CD14-positive monocyte (primary cell): ENCODE data around the gene PRKCQ. TPM values are rescaled to one million over a fixed set of nuclear protein-coding genes. Genes with fewer than 3 reads are reported as not detected.

Experiments used
- DNase-seq, 3 donors: peaks; one replicate each; pipeline ENCODE4 v3.0.0-alpha.2; 2011 to 2022
- H2AFZ ChIP-seq: 2 replicates; pipeline ENCODE4 v1.6.0; 2012; ENCODE audit warnings: mild to moderate bottlenecking, low read depth, low read length, inconsistent platforms; ENCODE audit not compliant: insufficient read depth, poor library complexity, severe bottlenecking
- H3K27ac ChIP-seq, 2 donors: 1 replicate in 1 of 2; 2 replicates in 1 of 2; pipeline ENCODE4 v1.5.1; 2012 to 2013; ENCODE audit warnings: low read length in 2 of 2, control low read depth in 1 of 2, inconsistent platforms in 1 of 2, low read depth in 1 of 2, mild to moderate bottlenecking in 1 of 2
- H3K27me3 ChIP-seq, 2 donors: one replicate each; pipeline versions ENCODE4 v1.6.0 to v1.6.1; 2011 to 2013; ENCODE audit warnings: low read length in 2 of 2; ENCODE audit not compliant: control insufficient read depth in 2 of 2, insufficient read depth in 2 of 2
- H3K36me3 ChIP-seq, 2 donors: replicated peaks in 1 of 2; 1 replicate in 1 of 2; 2 replicates in 1 of 2; pipeline versions ENCODE4 v1.5.1 to v1.6.1; 2012 to 2013; ENCODE audit warnings: low read length in 2 of 2, control low read depth in 1 of 2, inconsistent platforms in 1 of 2, mild to moderate bottlenecking in 1 of 2; ENCODE audit not compliant: insufficient read depth in 2 of 2, control insufficient read depth in 1 of 2
- H3K4me1 ChIP-seq, 2 donors: 1 replicate in 1 of 2; 2 replicates in 1 of 2; pipeline versions ENCODE4 v1.5.1 to v1.6.1; 2012 to 2013; ENCODE audit warnings: low read length in 2 of 2, control low read depth in 1 of 2, inconsistent platforms in 1 of 2, mild to moderate bottlenecking in 1 of 2, moderate library complexity in 1 of 2; ENCODE audit not compliant: insufficient read depth in 2 of 2, control insufficient read depth in 1 of 2
- H3K4me2 ChIP-seq: replicated peaks from 2 replicates; pipeline ENCODE3; 2012; ENCODE audit warnings: low read length, moderate library complexity, mild to moderate bottlenecking; ENCODE audit not compliant: poor library complexity, severe bottlenecking; ENCODE audit errors: extremely low read depth
- H3K4me3 ChIP-seq, 3 experiments: fragments of 200-600 bp in 1 of 3; sonication (generic) in 1 of 3; replicated peaks in 1 of 3; 1 replicate in 2 of 3; 2 replicates in 1 of 3; pipeline ENCODE4 v1.5.1; 2011 to 2013; ENCODE audit warnings: low read length in 3 of 3, mild to moderate bottlenecking in 3 of 3, control low read depth in 2 of 3, low read depth in 2 of 3, inconsistent platforms in 1 of 3, moderate library complexity in 1 of 3
- H3K79me2 ChIP-seq: 2 replicates; pipeline ENCODE4 v1.6.0; 2012; ENCODE audit warnings: mild to moderate bottlenecking, control low read depth, inconsistent platforms, low read length, moderate library complexity; ENCODE audit not compliant: insufficient read depth
- H3K9ac ChIP-seq: 2 replicates; pipeline ENCODE4 v1.6.0; 2017; ENCODE audit warnings: low read length, mild to moderate bottlenecking; ENCODE audit not compliant: insufficient read depth, poor library complexity, severe bottlenecking
- H3K9me3 ChIP-seq, 2 donors: replicated peaks in 1 of 2; 1 replicate in 1 of 2; 2 replicates in 1 of 2; pipeline versions ENCODE4 v1.5.1 to v1.6.1; 2012 to 2013; ENCODE audit warnings: low read length in 2 of 2, control low read depth in 1 of 2; ENCODE audit not compliant: control insufficient read depth in 1 of 2, insufficient read depth in 1 of 2
- H4K20me1 ChIP-seq: 2 replicates; pipeline ENCODE4 v1.6.0; 2012; ENCODE audit warnings: mild to moderate bottlenecking, low read length, control low read depth, moderate library complexity; ENCODE audit not compliant: insufficient read depth
- H3K27ac Mint-ChIP-seq, 7 donors: one replicate each; pipeline ENCODE4 v1.8.0; 2020; ENCODE audit warnings: mild to moderate bottlenecking in 7 of 7, mixed read lengths in 7 of 7, moderate library complexity in 6 of 7, inconsistent platforms in 2 of 7
- H3K27me3 Mint-ChIP-seq, 3 donors: one replicate each; pipeline ENCODE4 v1.8.0; 2021 to 2022; ENCODE audit warnings: low read depth in 3 of 3, mild to moderate bottlenecking in 3 of 3, mixed read lengths in 3 of 3, moderate library complexity in 3 of 3, inconsistent platforms in 1 of 3
- H3K36me3 Mint-ChIP-seq, 2 donors: one replicate each; pipeline ENCODE4 v1.8.0; 2020; ENCODE audit warnings: mixed read lengths in 2 of 2, inconsistent platforms in 1 of 2, mild to moderate bottlenecking in 1 of 2
- H3K4me1 Mint-ChIP-seq: one replicate; pipeline ENCODE4 v1.8.0; 2020; ENCODE audit warnings: mild to moderate bottlenecking, mixed read lengths
- H3K4me3 Mint-ChIP-seq, 2 donors: one replicate each; pipeline ENCODE4 v1.8.0; 2020; ENCODE audit warnings: mild to moderate bottlenecking in 2 of 2, mixed read lengths in 2 of 2, moderate library complexity in 1 of 2
- H3K9me3 Mint-ChIP-seq, 7 donors: one replicate each; pipeline ENCODE4 v1.8.0; 2020 to 2022; ENCODE audit warnings: mixed read lengths in 7 of 7, mild to moderate bottlenecking in 6 of 7, moderate library complexity in 6 of 7, inconsistent platforms in 2 of 7
- CTCF ChIP-seq: fragments of 200-600 bp; IDR thresholded peaks from one replicate; pipeline ENCODE4 v1.8.0; 2022; ENCODE audit warnings: antibody characterized with exemption, mild to moderate bottlenecking
- WGBS: methylation state at CpG from one replicate; pipeline ENCODE4 v1.1.5; 2013; ENCODE audit warnings: missing lambda C conversion rate; ENCODE audit not compliant: insufficient coverage; 5-methylcytosine and 5-hydroxymethylcytosine counted together
- intact Hi-C, 2 donors: fragments of 100-400 bp; cut with micrococcal nuclease; formaldehyde crosslinking; loops; one replicate each; pipeline versions ENCODE4 v1.15.0 to v1.15.1; 2023
- polyA plus RNA-seq, 3 donors: library from polyadenylated mRNA; depleted of rRNA in 1 of 3; unstranded in 2 of 3; stranded (reverse) in 1 of 3; fragments of 300-500 nt in 2 of 3; fragments of >200 nt in 1 of 3; fragmentation: Illumina TruSeq in 2 of 3; gene quantifications; 1 replicate in 2 of 3; 2 replicates in 1 of 3; pipeline ENCODE4 v1.2.3, GENCODE V29; 2012 to 2021

Gene PRKCQ
- polyA plus RNA-seq, 3 donors = 0.01 to 0.29 (median 0.09) TPM

GRCh38 chr10:6588082-6588481 lies 8.0 kb upstream of the PRKCQ start:
- no peak overlapping the region for H3K27ac Mint-ChIP-seq
- H3K4me1 Mint-ChIP-seq = no peaks in the 10 kb centered on the region
- H3K4me3 Mint-ChIP-seq = no peak overlapping the region
- peaks cover 8 to 17% of the 10 kb centered on the region in 2 donors for H3K36me3 Mint-ChIP-seq
- H3K4me2 ChIP-seq = no peak overlapping the region
- H4K20me1 ChIP-seq = no peaks in the 10 kb centered on the region
- no peaks in the 10 kb centered on the region for H3K27me3 Mint-ChIP-seq
- H3K36me3 ChIP-seq = no peaks in the 10 kb centered on the region
- peak overlapping the region; percentile 6 for H2AFZ ChIP-seq
- H3K9me3 ChIP-seq = no peaks in the 10 kb centered on the region
- H3K27ac ChIP-seq = no peak overlapping the region
- H3K27me3 ChIP-seq = no peaks in the 10 kb centered on the region
- no peaks in the 10 kb centered on the region for H3K79me2 ChIP-seq
- intact Hi-C loops = no loop called here
- no peak overlapping the region for H3K4me3 ChIP-seq
- H3K9me3 Mint-ChIP-seq = peaks cover 0 to 2% (median 0%) of the 10 kb centered on the region in 7 donors
- no peak for DNase-seq
- no peak for TF ChIP-seq CTCF
- no peak overlapping the region for H3K9ac ChIP-seq
- WGBS = 60% methylated on average over 1 of the region's 3 CpGs
- no peaks in the 10 kb centered on the region for H3K4me1 ChIP-seq

- Mint-ChIP-seq H3K27me3 (no peaks in the 10 kb centered on the region), H3K36me3 (peaks cover 8 to 17% of the 10 kb centered on the region in 2 donors)
- intact Hi-C loops = no loop called here
Measured at GRCh38 chr10:6586501-6586900, 6.4 kb upstream of the PRKCQ start.

More at GRCh38 chr10:6586501-6586900, 6.4 kb upstream of the PRKCQ start:
- no peak for TF ChIP-seq CTCF
- Mint-ChIP-seq H3K9me3 (peaks cover 0 to 2% (median 0%) of the 10 kb centered on the region in 7 donors), H3K27ac (no peak overlapping the region), H3K4me3 (no peak overlapping the region), H3K4me1 (peaks cover 4% of the 10 kb centered on the region)
- Histone ChIP-seq H3K79me2 (no peaks in the 10 kb centered on the region), H4K20me1 (no peaks in the 10 kb centered on the region), H3K27ac (no peak overlapping the region), H3K4me2 (no peak overlapping the region), H3K9ac (no peak overlapping the region), H3K4me1 (no peaks in the 10 kb centered on the region), H3K36me3 (no peaks in the 10 kb centered on the region), H3K9me3 (no peaks in the 10 kb centered on the region), H3K27me3 (no peaks in the 10 kb centered on the region), H3K4me3 (no peak overlapping the region), H2AFZ (no peak overlapping the region)
- no CpG with 5 or more reads among the region's 4 CpGs for WGBS
- no peak for DNase-seq
